NCI-H524 treated with DMSO at 0.1 percent for 48 hours (cell line): Measurements from ENCODE around the gene MDM2.

Source experiments
- DNase-seq: peaks from one replicate; lab custom pipeline; 2025; lab: John Stamatoyannopoulos, UW

MDM2 gene

GRCh38 chr12:68853396-68854077 lies 45.6 kb downstream of the MDM2 start:
- DNase-seq = no peak

- DNase-seq = no peak
Observed at GRCh38 chr12:68854078-68854468, 46.1 kb downstream of the MDM2 start.

GRCh38 chr12:68854554-68854953 lies 46.6 kb downstream of the MDM2 start:
- DNase-seq = no peak

GRCh38 chr12:68855111-68855510 lies 47.1 kb downstream of the MDM2 start:
- DNase-seq = no peak

- no peak for DNase-seq
Observed at GRCh38 chr12:68855771-68856170, 47.8 kb downstream of the MDM2 start.

- peak; percentile 78 for DNase-seq
Observed at GRCh38 chr12:68856510-68856909, 48.5 kb downstream of the MDM2 start.

GRCh38 chr12:68861890-68862289 lies 53.9 kb downstream of the MDM2 start:
- no peak for DNase-seq

GRCh38 chr12:68863109-68863770 lies 55.3 kb downstream of the MDM2 start:
- DNase-seq = peak; percentile 46

- peak; percentile 15 for DNase-seq
Observed at GRCh38 chr12:68863886-68864454, 56.0 kb downstream of the MDM2 start.

- DNase-seq = no peak
Observed at GRCh38 chr12:68864604-68865003, 56.6 kb downstream of the MDM2 start.

GRCh38 chr12:68865399-68866164 lies 57.6 kb downstream of the MDM2 start:
- no peak for DNase-seq

GRCh38 chr12:68866950-68867349 lies 59.0 kb downstream of the MDM2 start:
- no peak for DNase-seq

GRCh38 chr12:68867606-68868005 lies 59.6 kb downstream of the MDM2 start:
- DNase-seq = peak; percentile 33

- DNase-seq = no peak
Observed at GRCh38 chr12:68868043-68868790, 60.2 kb downstream of the MDM2 start.

GRCh38 chr12:68870011-68870410 lies 62.0 kb downstream of the MDM2 start:
- no peak for DNase-seq

GRCh38 chr12:68870443-68870842 lies 62.5 kb downstream of the MDM2 start:
- DNase-seq = no peak

GRCh38 chr12:68871396-68871795 lies 63.4 kb downstream of the MDM2 start:
- DNase-seq = no peak

- DNase-seq = no peak
Observed at GRCh38 chr12:68871921-68872320, 63.9 kb downstream of the MDM2 start.

- DNase-seq = no peak
Observed at GRCh38 chr12:68873316-68873715, 65.3 kb downstream of the MDM2 start.

GRCh38 chr12:68876461-68876860 lies 68.5 kb downstream of the MDM2 start:
- DNase-seq = no peak

GRCh38 chr12:68877583-68877982 lies 69.6 kb downstream of the MDM2 start:
- DNase-seq = no peak

- DNase-seq = no peak
Observed at GRCh38 chr12:68878283-68878682, 70.3 kb downstream of the MDM2 start.
